Epithelial cell of esophagus (primary cell): ENCODE measurements around the gene GRIK1.

Source experiments
- DNase-seq: peaks from one replicate; pipeline ENCODE4 v3.0.0; 2010; ENCODE audit warnings: low read depth
- H3K4me3 ChIP-seq: 2 replicates; pipeline ENCODE4 v1.5.1; 2011; ENCODE audit warnings: mild to moderate bottlenecking, low read length, control low read depth
- TF ChIP-seq, protein P1 (sequence below): IDR thresholded peaks from 2 replicates; pipeline ENCODE4 v1.5.1; 2011; ENCODE audit warnings: low read depth, mild to moderate bottlenecking, low read length, control low read depth, inconsistent platforms; ENCODE audit not compliant: insufficient read depth; ENCODE audit errors: missing control alignments

GRIK1 gene

DNA sequence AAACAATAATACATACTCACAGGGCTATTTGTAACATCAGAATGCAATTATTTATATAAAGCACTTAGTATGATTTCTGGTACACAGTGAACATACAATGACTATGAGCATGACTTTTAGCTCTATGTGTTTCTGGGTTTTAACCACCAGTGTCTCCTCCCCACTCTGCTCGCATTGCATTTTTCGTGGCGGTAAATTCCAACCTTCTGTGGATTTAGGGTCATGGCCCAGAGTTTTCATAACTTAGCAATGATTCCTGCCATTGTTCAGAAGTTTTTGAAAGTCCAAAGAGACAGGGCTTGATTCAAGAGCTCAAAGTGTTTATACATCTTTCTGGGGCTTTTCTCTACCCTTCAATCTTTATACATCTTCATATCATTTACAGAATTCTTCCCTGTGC lies 449.8 kb downstream of the GRIK1 start:
- H3K4me3 ChIP-seq = no peak overlapping the region
- DNase-seq = no peak
- TF ChIP-seq, protein P1, sequence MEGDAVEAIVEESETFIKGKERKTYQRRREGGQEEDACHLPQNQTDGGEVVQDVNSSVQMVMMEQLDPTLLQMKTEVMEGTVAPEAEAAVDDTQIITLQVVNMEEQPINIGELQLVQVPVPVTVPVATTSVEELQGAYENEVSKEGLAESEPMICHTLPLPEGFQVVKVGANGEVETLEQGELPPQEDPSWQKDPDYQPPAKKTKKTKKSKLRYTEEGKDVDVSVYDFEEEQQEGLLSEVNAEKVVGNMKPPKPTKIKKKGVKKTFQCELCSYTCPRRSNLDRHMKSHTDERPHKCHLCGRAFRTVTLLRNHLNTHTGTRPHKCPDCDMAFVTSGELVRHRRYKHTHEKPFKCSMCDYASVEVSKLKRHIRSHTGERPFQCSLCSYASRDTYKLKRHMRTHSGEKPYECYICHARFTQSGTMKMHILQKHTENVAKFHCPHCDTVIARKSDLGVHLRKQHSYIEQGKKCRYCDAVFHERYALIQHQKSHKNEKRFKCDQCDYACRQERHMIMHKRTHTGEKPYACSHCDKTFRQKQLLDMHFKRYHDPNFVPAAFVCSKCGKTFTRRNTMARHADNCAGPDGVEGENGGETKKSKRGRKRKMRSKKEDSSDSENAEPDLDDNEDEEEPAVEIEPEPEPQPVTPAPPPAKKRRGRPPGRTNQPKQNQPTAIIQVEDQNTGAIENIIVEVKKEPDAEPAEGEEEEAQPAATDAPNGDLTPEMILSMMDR = no peak

DNA sequence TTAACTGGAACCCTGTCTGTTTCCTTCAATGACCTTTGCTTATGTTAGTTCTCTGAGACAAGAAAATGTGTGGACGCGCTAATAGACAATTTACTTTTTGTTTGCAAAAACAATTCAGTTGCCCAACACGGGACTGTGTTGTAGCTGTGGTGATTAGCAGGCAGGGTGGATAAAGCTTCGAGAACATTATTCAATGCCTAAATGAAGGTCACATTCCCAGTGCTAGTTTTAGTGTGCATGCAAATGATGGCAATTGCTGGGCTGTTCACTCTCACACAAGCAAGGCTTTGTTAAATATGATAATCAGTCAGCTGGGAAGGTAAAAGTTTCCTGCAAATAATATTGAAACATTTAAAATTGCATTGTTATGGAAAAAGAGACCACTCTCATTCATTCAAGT lies 452.6 kb downstream of the GRIK1 start:
- H3K4me3 ChIP-seq = no peak overlapping the region
- DNase-seq = no peak
- TF ChIP-seq, protein P1 = no peak
